Measurements from ENCODE around the gene NDUFB10. TPM values are rescaled to one million over a fixed set of nuclear protein-coding genes. Genes with fewer than 3 reads are reported as not detected.
"Not testable (repeated sequence)": the region's sequence is repeated elsewhere in the genome, so short reads cannot be mapped to it uniquely, and the experiment has no call there.

The NDUFB10 gene
- polyA plus RNA-seq, 10 donors: 111 to 148 (median 127) TPM

DNA sequence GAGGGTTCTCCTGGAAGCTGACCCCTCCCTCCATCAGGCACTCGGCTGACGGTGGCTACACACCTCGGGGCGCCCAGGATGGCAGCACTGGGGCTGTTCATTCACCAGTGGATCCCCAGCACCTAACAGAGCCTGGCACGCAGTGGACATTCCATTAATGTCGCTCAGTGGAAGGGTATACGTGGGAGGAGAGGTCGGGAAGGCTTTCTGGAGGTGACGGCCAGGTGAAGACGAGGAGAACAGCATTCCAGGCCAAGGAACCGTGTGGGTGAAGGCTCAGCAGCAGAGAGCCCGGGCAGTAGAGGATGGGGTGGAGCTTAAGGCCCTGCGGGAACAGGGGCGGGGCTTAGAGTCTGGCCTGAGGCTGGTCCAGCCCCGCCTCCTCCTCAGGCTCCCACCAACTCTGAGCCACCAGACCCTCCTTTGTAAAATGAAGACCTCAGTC lies 38.6 kb upstream of the NDUFB10 start:
- DNase-seq: no peak

- DNase-seq: no peak
Measured at GRCh38 chr16:1922357-1922756, 37.0 kb upstream of the NDUFB10 start.

- DNase-seq: peak in 1 of 3 donors; percentile 63
Measured at GRCh38 chr16:1923299-1924034, 35.9 kb upstream of the NDUFB10 start.

DNA sequence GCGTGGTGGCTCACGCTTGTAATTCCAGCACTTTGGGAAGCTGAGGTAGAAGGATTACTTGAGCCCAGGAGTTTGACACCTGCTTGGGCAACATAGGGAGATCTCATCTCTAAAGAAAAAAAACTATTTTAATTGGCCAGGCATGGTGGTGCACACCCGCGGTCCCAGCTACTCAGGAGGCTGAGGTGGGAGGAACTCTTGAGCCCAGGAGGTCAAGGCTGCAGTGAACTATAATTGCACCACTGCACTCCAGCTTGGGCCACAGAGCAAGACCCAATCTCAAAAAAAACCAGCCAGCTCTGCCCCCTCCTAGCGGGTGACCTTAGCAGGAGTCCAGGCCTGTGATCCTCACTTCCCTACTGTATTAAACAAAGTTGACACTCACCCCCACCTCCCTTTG lies 35.2 kb upstream of the NDUFB10 start:
- no peak for DNase-seq

GRCh38 chr16:1926271-1926670 lies 33.1 kb upstream of the NDUFB10 start:
- DNase-seq: no peak

DNA sequence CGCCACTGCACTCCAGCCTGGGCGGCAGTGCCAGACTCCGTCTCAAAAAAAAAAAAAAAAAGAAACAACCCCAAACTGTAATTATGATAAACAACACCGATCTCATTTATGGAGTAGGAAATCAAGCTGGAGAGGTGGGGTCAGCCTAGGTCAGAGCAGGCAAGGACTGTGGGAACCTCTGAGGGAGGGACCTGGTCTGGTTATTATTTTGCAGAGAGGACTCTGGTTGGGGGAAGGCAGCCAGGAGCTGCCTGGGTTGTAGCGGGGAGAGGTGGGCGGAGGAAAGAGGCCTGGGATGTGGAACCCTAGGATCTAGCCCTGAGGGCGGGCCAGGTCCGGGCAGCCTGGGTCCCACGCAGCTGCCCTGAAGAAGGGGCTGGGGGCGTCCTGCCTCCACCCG lies 30.2 kb upstream of the NDUFB10 start:
- peak in 1 of 3 donors; percentile 63 for DNase-seq

DNA sequence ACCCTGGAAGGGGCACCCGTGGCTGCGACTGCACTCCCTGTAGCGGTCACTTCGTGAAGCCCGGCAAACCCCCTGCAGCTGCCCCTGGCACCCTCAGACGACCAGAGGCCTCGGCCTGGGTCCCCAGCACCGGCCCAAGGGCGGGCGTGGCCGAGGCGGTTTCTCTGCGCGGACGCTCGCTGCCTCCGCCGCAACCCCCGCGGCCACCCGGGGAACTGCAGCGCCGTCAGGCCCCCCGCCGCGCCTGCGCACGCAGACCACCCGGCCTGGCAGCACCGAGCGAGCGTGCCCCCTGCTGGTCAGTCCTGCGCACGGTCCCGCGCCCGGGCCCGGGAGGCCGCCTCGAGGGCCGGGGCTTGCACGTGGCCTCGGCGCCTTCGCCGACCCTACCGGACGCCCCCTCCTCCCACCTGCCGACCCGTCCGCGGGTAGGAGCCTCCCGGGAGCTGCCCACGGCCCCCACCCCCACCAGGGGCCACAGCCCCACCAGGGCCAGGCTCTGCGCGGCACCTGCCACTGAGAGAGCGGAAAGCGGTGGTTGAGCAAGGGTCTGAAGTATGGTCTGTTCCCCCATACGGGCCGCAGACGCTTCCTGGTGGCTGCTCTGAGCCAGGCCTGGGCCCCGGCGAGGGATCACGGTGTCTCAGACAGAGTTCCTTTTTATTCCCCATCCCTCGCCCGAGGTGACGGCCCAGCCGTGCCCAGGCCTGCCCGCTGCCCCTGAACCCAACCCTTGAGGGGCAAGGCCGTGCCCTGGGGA lies 29.6 kb upstream of the NDUFB10 start:
- DNase-seq: peak; percentile 81 to 94 (median 91)

DNA sequence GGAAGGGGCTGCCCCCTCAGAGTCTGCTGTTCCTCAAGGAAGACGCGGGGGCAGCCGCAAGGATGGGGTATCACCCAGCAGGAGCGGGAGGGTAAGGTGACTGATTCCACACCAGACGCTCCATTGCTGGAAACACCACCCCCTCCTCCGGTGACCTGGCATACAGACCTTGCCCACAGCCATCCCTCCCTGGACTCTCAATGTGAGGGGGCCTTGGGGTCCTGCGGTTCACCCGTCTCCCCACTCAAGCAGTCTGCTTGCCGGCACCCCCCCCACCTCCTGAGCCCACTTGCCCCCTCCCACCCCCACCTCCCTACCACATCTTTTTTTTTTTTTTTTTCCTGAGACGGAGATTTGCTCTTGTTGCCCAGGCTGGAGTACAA lies 29.0 kb upstream of the NDUFB10 start:
- no peak for DNase-seq

- no peak for DNase-seq
Measured at GRCh38 chr16:1932050-1933028, 27.0 kb upstream of the NDUFB10 start.

DNA sequence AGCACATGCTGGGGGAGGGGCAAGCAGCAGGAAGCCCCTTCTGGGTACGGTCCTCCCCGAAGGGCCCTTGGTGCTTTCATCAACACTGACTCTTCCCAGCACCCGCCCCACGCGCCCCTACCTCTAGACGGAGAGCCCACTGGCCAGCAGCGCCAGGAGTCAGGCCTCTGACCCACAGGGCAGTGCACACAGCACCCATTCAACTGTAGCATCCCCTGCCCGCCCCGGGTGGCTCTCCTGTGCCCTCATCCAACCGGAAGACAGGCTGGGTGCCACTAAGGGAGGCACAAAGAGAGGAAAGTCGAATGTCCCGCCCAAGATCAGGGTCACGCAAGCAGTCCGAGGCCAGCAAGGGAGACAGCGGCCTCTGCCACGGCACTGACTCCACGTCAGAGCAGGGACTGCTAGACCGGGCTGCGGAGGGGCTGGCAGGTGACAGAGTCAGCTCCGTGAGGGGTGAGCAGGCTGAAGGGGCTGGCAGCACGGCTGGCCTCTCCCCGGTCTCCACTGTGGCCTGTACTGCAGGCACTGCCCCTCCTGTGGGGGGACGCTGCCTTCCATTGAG lies 26.2 kb upstream of the NDUFB10 start:
- no peak for DNase-seq

DNA sequence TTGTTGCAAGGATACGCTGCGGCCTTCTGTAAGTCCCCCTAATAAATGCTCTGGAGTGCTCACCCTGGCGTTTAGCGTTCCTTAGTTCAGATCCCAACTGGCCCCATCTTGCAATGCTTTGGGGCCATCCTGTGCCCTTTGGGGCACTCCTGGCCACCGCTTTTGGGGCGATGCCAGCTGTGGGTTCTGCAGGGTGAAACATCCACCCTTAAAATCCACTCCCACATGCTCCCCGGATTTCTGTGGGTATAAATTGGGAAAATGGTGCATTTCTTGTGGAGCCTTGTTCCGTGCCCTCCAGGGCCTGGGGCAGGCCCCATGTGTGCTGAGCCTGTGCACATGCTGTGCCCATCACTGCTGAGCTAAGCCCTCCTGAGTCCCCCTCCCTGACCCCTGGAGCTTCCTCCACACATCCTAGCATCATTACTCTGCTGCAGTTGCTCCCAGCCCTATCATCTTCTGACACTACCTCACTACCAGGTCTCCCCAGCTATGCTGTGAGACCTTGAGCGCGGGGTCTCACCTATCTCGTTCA lies 22.3 kb upstream of the NDUFB10 start:
- DNase-seq: no peak

DNA sequence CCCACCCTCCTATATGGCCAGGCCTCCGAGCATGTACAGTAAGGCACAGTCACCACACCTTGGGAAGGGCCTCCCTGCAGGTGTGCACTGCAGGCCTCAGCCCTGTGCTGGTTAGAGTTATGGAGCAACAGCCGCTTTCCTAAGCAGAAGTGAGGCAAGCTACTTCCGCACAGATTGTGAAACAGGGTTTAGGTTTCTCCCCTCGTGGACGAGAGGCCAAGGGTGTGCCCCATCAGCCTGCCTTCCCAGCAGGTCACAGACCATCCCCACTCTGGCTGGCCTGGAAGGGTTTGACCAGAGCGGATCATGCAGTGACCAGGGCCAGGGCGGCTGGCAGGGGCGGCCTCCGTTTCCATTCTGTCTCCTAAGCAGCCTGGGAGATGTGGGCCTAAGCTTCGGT lies 21.0 kb upstream of the NDUFB10 start:
- DNase-seq: no peak

GRCh38 chr16:1938910-1939309 lies 20.4 kb upstream of the NDUFB10 start:
- DNase-seq: no peak

DNA sequence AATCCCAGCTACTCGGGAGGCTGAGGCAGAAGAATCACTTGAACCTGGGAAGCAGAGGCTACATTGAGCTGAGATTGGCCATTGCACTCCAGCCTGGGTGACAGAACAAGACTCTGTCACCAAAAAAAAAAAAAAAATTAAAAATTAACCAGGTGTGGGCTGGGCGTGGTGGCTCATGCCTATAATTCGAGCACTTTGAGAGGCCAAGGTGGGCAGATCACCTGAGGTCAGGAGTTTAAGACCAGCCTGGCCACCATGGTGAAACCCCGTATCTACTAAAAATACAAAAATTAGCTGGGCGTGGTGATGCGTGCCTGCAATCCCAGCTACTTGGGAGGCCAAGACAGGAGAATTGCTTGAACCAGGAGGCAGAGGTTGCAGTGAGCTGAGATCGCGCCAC lies 19.5 kb upstream of the NDUFB10 start:
- DNase-seq: not testable (repeated sequence)

- DNase-seq: no peak
Measured at GRCh38 chr16:1940273-1941161, 18.8 kb upstream of the NDUFB10 start.

- DNase-seq: no peak
Measured at GRCh38 chr16:1941162-1942046, 17.9 kb upstream of the NDUFB10 start.

- no peak for DNase-seq
Measured at GRCh38 chr16:1942047-1942809, 17.1 kb upstream of the NDUFB10 start.

Measured in muscle of back (tissue), 11 donors.